HPDE6-E6E7 (cell line): ENCODE data around the gene RAB11FIP2.

Experiments
- DNase-seq: peaks from one replicate; pipeline ENCODE4 v3.0.0; 2011; ENCODE audit warnings: missing footprints; ENCODE audit errors: extremely low spot score

RAB11FIP2 gene

DNA sequence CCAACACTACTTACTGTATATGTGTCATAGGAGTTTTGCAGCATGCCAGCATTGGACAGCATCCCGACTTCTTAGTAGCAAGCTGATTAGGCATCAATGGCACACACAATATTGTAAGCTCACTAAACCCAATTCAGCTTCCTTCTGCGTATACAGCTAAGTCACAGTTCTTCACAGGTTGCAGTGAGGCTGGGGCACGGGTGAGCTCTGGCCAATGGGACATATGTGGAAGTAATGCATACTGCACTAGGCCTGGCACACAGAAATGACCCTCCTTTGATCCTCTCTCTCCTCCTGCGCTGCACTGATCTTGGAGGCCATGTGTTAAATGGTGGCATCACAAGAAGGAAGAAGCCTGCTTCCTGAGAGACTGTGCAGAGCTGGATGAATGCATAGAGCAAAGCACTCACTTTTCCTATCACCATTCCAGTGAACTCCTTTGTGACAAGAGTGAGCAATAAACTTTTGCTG, 11.9 kb downstream of the RAB11FIP2 start:
- DNase-seq: no peak

DNA sequence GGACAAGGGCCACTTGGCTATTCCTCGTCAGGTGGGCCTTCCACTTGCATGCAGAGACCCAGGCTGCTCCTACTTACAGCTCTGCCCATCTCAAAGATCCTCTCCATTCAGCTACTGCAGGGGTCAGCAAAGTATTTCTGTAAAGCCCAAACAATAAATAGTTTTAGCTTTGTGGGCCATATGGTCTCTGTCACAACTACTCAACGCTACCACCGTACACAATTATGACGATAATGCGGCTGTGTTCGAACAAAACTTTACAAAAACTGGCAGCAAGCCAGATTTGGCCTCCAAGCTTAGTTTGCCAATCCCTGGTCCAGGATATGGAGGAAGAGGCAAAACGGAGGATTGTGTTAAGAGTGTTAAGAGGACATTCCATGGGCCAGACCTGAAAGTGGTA, 12.8 kb downstream of the RAB11FIP2 start:
- DNase-seq: no peak

DNA sequence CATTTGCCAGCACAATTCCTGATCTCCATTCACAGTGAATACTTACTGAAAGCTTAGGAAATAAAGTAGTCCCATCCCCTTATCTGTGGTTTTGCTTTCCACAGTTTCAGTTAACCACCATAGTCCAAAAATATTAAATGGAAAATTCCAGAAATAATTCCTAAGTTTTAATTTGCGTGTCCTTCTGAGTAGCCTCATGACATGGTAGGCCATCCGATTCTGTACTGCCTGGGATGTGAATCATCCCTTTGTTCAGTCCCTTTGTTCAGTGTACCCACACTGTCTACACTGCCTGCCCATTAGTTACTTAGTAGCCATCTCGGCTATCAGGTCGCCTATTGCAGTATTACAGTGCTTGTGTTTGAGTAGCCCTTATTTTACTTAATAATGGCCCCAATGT, 14.2 kb downstream of the RAB11FIP2 start:
- no peak for DNase-seq

GRCh38 chr10:118031351-118032075, 15.2 kb downstream of the RAB11FIP2 start:
- DNase-seq: no peak

GRCh38 chr10:118028619-118029018, 18.1 kb downstream of the RAB11FIP2 start:
- DNase-seq: no peak

DNA sequence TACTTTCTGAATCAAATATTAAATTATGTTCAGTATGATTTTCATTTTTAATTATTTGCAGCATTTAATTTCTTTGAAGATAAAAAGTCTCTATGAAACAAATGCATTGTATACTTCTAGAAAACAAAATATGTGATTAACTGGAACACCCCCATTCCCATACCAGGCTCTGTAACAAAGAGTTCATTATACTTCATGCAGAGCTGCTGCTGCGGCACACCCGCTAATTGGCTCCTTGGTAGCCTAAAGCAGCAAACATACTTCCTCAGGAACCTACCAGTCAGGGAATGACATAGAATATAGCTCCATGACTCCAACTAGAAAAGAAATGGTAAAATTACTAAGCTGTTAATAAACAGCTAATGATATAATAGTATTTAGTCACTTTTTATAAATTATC, 19.3 kb downstream of the RAB11FIP2 start:
- DNase-seq: no peak

- no peak for DNase-seq
These were observed 19.8 kb downstream of the RAB11FIP2 start for GRCh38 chr10:118026936-118027335.

- DNase-seq: no peak
These were observed 26.4 kb downstream of the RAB11FIP2 start for GRCh38 chr10:118020365-118020764.

GRCh38 chr10:118017850-118018249, 28.9 kb downstream of the RAB11FIP2 start:
- no peak for DNase-seq

DNA sequence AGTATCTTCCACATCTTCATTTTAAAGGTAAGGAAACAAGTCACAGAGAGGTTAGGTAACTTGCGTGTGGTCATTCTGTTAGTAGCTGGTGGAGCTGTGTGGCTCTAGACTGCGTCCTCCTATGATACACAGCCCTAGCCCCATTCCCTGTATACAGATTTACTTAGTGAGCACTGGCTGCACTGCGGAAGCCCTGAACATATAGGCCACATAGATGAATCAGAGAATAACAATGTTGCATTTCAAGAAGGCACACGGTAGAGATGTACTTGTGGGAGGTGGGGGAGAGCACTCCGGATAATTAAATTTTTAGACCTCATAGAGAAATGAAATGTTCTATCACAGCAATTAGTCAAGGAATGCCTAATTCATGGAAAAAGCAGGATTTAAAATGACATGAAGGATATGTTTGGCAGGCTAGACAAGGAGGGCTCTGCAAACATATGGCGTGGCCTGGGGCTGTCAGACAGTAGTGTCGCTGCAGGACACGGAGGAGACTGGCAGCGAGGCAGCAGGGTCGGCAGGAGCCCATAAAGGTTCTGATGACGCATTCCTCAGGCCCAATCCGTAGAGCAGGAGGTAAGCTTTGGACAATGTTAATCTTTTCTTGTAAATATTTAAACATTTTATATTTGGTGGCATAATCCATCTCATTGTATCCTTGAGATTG, 29.5 kb downstream of the RAB11FIP2 start:
- DNase-seq: no peak

- no peak for DNase-seq
These were observed 33.7 kb downstream of the RAB11FIP2 start for GRCh38 chr10:118012952-118013525.

DNA sequence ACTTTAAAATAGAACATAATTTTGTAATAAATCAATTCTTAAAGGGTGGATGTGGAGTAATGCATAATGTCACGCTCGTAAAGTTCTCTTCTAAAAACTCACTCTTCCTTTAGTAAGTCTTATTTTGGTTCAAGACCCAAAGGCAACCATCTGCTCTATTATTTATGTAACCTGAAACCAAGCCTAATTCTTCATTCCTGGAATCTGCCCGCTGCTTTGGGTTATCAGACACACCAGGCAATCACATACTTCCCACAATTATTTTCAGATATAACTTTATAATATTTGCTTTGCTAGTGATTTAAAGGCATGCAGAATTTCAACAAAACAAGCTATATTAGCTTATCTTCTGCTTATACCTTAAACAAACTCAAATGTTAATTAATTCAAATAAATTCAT, 39.0 kb downstream of the RAB11FIP2 start:
- DNase-seq: no peak

- DNase-seq: no peak
These were observed 43.6 kb downstream of the RAB11FIP2 start for GRCh38 chr10:118003126-118003525.

DNA sequence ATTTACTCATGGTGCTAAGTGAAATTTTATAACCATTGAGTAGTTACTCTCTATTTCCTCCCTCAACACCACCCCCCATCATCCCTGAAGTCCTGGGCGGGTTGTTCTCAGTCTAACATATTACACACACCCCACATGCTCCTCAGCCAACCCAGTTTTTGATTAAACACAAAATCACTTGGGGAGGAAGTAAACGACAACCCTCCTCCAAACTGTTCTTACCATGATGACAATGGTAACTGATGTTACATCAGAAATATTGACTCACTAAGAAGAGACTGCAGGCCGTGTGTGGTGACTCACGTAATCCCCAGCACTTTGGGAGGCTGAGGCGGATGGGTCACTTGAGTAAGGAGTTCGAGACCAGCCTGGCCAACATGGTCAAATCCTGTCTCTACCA, 44.2 kb downstream of the RAB11FIP2 start:
- DNase-seq: no peak

GRCh38 chr10:117997673-117998072, 49.1 kb downstream of the RAB11FIP2 start:
- DNase-seq: no peak

DNA sequence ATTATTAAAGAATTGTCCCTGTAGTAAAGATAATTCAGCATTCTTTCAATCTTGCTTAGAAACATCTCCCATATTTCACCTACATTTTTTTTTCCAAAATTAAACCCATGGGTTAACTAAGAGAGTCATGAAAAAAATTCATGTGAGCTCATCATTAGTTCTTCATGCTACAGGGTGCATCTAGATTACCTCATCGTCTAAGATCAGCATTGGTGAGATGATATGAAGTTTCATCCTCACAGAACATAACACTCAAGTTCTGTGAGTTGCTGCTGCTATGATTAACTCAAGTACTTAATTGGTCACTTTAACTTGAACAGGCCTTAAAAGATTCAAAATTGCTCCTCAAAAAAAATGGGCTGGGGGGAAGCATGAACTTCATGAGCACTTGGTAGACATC, 50.0 kb downstream of the RAB11FIP2 start:
- no peak for DNase-seq

DNA sequence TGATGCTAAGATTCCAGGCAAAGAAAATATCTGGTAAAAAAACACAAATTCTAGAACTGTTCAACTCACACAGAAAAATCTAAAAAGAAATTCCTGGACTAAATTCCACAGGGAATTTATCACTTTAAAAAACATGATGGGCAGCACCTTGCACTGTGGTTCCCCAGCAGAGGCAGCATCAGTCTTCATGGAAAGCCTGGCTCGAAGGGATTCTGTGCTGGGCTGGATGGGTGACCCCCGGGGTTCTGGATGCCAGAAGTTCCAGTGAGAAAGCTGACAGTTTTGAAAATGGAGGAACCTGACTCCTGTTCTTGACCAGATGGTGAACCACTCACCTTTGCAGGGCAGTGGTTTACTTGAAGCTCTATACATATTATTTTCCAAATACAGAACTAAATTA, 52.0 kb downstream of the RAB11FIP2 start:
- no peak for DNase-seq

GRCh38 chr10:117993166-117993565, 53.6 kb downstream of the RAB11FIP2 start:
- no peak for DNase-seq

- DNase-seq: no peak
These were observed 55.0 kb downstream of the RAB11FIP2 start for GRCh38 chr10:117991701-117992100.

DNA sequence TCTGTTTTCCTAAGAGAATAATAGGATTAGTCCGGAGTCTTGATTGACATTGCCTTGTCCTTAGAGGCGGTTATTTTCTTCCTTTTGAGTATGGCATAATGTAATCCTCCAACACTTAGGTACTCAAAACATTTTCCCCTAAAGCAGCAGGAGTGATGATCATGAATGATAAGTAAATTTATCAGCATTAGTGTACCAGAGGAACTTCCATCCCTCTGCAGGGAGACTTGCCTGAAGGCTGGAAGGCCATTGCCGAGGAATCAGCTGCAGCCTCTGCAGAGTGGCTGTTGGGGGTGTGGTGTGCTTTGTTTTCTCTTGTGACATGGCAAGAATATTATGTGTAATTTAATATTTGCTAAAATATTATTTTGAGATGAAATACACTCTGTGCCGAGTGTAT, 56.8 kb downstream of the RAB11FIP2 start:
- no peak for DNase-seq

GRCh38 chr10:117988814-117989213, 57.9 kb downstream of the RAB11FIP2 start:
- DNase-seq: no peak

- no peak for DNase-seq
These were observed 59.4 kb downstream of the RAB11FIP2 start for GRCh38 chr10:117987244-117987909.

- no peak for DNase-seq
These were observed 62.8 kb downstream of the RAB11FIP2 start for GRCh38 chr10:117983961-117984360.
